Measurements from ENCODE around the gene TRPM5. TPM values are rescaled to one million over a fixed set of nuclear protein-coding genes. Genes with fewer than 3 reads are reported as not detected.

Gene TRPM5
- total RNA-seq, 1 experiment from 2014 or later = not detected

GRCh38 chr11:2421226-2421994, 22.9 kb downstream of the TRPM5 start:
- no peak for DNase-seq (ENCODE audit: low read depth)

- DNase-seq (ENCODE audit: low read depth) = peak; percentile 62
Observed at GRCh38 chr11:2420502-2421225, 23.6 kb downstream of the TRPM5 start.

- peak; percentile 64 for DNase-seq (ENCODE audit: low read depth)
Observed at GRCh38 chr11:2419638-2420501, 24.4 kb downstream of the TRPM5 start.

- no peak for DNase-seq (ENCODE audit: low read depth)
Observed at GRCh38 chr11:2418693-2419360, 25.5 kb downstream of the TRPM5 start.

GRCh38 chr11:2417856-2418692, 26.2 kb downstream of the TRPM5 start:
- DNase-seq (ENCODE audit: low read depth) = no peak

GRCh38 chr11:2416765-2417164, 27.5 kb downstream of the TRPM5 start:
- no peak for DNase-seq (ENCODE audit: low read depth)

DNA sequence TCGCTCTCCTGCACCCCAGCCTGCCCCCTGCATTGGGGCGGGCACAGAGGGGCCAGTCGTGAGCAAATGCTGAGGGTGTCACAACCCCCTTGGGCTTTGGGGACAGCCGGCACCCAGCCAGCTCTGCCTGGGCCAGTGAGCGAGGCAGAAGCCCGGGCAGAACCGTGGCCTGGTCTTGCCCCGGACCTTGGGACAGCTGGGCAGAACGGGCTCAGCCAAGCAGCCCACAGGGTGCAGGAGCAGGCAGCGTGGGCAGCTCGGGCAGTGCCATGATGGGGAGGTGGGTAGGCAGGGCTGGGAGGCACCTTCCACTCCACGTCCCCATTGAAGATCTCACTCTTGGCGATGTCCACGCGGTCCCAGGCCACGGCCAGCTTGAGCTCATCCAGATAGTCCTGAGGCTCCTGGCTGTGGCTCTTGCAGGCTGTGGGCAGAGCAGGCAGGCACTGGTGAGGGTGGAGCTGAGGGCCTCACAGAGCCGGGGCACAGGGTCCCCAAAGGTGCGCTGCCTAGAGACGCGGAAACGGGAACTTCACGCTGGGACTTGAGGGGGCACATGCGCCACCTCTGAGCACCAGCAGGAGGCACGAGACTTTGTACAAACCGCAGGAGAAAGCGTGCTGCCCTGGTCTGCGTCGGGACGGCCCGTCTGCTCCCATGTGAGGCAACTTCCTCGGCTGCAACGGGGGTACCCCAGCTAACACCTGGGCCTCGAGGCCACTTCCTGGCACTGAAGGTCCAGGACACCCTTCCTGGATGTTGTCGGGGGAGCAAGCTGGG, 28.5 kb downstream of the TRPM5 start:
- no peak for DNase-seq (ENCODE audit: low read depth)

- DNase-seq (ENCODE audit: low read depth) = no peak
Observed at GRCh38 chr11:2415171-2415570, 29.1 kb downstream of the TRPM5 start.

- no peak for DNase-seq (ENCODE audit: low read depth)
Observed at GRCh38 chr11:2414616-2415015, 29.7 kb downstream of the TRPM5 start.

DNA sequence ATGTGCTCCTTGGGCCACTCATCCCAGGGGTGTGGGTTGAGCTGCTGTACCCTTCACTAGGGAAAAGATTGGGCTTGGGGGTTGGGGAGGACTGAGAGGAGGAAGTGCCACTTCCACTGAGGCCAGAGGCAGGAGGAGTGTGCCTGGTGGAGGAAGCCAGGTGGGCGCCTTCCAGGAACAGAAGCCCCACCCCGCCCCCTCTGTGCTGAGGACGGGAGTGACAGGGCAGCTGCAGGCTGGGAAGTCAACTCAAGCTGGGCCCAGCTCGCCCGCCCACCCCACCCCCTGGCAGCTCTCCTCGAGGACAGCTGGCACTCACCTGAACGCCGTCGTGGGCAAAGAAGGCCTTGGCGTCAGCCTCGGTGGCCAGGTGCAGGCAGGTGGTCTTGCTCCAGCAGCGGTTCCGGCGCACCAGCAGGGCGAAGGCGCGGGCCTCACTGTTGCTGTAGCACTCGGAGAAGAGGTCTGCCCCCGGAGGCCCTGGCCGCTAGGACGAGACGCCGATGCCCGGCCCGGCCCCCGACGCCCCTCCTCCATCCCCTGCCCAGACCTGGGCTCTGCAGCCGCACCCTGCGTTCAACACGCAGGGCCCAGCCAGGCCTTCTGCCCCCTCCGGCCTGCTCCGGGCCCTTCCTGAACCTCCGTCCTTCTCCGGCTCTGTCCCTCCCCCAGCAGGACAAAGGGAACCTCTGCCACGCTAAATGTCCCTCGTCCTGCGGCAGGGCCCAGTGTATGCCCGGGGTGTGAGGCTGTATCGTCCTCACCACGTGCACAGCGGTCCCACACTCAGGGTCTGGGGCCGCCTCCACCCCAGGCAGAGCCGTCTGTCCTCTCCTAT, 30.4 kb downstream of the TRPM5 start:
- DNase-seq (ENCODE audit: low read depth) = no peak

- no peak for DNase-seq (ENCODE audit: low read depth)
Observed at GRCh38 chr11:2412323-2412722, 32.0 kb downstream of the TRPM5 start.

GRCh38 chr11:2411446-2412305, 32.6 kb downstream of the TRPM5 start:
- DNase-seq (ENCODE audit: low read depth) = no peak

- DNase-seq (ENCODE audit: low read depth) = no peak
Observed at GRCh38 chr11:2410616-2411015, 33.7 kb downstream of the TRPM5 start.

- no peak for DNase-seq (ENCODE audit: low read depth)
Observed at GRCh38 chr11:2409611-2410468, 34.5 kb downstream of the TRPM5 start.

DNA sequence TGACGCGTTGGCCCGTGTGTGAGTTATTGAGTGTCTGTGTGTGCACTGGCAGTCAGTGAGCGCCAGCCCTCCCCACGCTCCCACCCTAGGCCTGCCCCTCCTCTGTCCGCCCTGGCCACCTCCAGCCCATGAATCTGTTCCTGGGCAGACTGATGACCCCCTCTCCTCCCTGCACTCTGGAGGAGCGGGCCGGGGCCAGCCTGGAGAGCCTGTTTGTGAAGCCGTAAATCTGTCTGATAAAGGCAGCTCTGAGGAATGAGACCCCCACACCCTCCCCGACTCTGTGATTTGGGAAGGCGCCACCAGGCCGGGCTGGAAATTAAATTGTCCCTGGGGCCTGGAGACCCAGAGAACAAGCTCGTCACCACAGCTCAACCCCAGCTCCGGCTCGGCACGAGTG, 35.2 kb downstream of the TRPM5 start:
- DNase-seq (ENCODE audit: low read depth) = no peak

- no peak for DNase-seq (ENCODE audit: low read depth)
Observed at GRCh38 chr11:2408671-2409070, 35.6 kb downstream of the TRPM5 start.

GRCh38 chr11:2406878-2407410, 37.4 kb downstream of the TRPM5 start:
- DNase-seq (ENCODE audit: low read depth) = no peak
